ENCODE data around the gene ASH1L.

The ASH1L gene

DNA sequence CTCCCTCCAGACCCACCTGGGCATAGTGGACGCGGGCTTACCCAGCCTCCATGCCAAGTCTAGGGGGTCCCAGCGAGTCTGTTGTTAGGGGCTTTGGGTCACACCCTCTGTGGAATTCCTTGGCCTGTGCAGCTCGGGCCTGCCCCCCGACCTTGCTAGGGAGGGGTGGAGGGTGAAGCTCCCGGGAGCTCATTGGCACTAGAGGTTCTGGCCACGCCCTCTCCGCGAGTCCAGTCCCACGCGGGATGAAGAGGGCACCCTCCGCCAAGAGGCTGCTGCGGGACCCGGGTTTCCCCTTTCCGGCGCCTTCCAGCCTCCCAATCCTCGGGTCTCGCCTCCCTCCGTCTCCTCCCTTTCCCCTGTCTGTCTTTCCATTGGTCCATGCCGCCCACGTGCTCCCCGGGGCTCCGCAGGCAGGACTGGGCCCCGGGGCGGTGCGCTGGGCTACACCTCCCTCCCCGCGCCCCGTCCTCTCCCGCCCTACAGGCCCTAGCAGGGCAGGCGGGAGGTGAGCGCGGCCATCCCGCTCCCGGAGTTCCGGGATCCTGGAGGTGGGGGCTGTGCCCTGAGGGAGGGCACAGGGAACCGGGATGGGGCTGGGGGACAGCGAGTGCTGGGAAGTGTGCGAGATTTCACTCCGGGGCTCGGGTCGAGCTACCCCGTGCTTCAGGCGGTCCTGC is 238.4 kb downstream of the ASH1L start (continued):
- TF ChIP-seq ZNF701 (tag by site-specific recombination; IDR thresholded peaks at IDR 0.05), result no peak
- no peak for TF ChIP-seq ZNF521 (tag by site-specific recombination; IDR thresholded peaks at IDR 0.05)
- TF ChIP-seq ZBTB17 (tag by site-specific recombination; IDR thresholded peaks at IDR 0.05), result peak; percentile 58
- TF ChIP-seq, protein P1, sequence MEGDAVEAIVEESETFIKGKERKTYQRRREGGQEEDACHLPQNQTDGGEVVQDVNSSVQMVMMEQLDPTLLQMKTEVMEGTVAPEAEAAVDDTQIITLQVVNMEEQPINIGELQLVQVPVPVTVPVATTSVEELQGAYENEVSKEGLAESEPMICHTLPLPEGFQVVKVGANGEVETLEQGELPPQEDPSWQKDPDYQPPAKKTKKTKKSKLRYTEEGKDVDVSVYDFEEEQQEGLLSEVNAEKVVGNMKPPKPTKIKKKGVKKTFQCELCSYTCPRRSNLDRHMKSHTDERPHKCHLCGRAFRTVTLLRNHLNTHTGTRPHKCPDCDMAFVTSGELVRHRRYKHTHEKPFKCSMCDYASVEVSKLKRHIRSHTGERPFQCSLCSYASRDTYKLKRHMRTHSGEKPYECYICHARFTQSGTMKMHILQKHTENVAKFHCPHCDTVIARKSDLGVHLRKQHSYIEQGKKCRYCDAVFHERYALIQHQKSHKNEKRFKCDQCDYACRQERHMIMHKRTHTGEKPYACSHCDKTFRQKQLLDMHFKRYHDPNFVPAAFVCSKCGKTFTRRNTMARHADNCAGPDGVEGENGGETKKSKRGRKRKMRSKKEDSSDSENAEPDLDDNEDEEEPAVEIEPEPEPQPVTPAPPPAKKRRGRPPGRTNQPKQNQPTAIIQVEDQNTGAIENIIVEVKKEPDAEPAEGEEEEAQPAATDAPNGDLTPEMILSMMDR (tag by site-specific recombination; IDR thresholded peaks at IDR 0.05), result no peak
- TF ChIP-seq KLF7 (tag by site-specific recombination; IDR thresholded peaks at IDR 0.05; ENCODE audit: borderline replicate concordance), result peak; percentile 21; the same call in 1 of the 2 replicates
- peak; percentile 36 for TF ChIP-seq KLF10 (tag by site-specific recombination; IDR thresholded peaks at IDR 0.05)
- no peak for TF ChIP-seq TRIM28 (IDR thresholded peaks at IDR 0.05; ENCODE audit: borderline replicate concordance, low read length)
- TF ChIP-seq ZNF350 (tag by site-specific recombination; IDR thresholded peaks at IDR 0.05), result no peak
- TF ChIP-seq ZNF837 (tag by site-specific recombination; IDR thresholded peaks at IDR 0.05), result no peak
- TF ChIP-seq, protein P2, sequence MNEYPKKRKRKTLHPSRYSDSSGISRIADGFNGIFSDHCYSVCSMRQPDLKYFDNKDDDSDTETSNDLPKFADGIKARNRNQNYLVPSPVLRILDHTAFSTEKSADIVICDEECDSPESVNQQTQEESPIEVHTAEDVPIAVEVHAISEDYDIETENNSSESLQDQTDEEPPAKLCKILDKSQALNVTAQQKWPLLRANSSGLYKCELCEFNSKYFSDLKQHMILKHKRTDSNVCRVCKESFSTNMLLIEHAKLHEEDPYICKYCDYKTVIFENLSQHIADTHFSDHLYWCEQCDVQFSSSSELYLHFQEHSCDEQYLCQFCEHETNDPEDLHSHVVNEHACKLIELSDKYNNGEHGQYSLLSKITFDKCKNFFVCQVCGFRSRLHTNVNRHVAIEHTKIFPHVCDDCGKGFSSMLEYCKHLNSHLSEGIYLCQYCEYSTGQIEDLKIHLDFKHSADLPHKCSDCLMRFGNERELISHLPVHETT (tag by site-specific recombination; IDR thresholded peaks at IDR 0.05), result no peak
- TF ChIP-seq ZBTB21 (tag by site-specific recombination; IDR thresholded peaks at IDR 0.05), result no peak; the same call in 1 of the 2 replicates
- TF ChIP-seq ZNF473 (tag by site-specific recombination; IDR thresholded peaks at IDR 0.05), result no peak
- TF ChIP-seq ZBTB6 (tag by site-specific recombination; IDR thresholded peaks at IDR 0.05), result no peak
- TF ChIP-seq, protein P3, sequence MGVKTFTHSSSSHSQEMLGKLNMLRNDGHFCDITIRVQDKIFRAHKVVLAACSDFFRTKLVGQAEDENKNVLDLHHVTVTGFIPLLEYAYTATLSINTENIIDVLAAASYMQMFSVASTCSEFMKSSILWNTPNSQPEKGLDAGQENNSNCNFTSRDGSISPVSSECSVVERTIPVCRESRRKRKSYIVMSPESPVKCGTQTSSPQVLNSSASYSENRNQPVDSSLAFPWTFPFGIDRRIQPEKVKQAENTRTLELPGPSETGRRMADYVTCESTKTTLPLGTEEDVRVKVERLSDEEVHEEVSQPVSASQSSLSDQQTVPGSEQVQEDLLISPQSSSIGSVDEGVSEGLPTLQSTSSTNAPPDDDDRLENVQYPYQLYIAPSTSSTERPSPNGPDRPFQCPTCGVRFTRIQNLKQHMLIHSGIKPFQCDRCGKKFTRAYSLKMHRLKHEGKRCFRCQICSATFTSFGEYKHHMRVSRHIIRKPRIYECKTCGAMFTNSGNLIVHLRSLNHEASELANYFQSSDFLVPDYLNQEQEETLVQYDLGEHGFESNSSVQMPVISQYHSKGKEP (tag by site-specific recombination; IDR thresholded peaks at IDR 0.05), result no peak
- TF ChIP-seq GLI4 (tag by site-specific recombination; IDR thresholded peaks at IDR 0.05), result 0 out of 2 replicates have a peak, but pooled peaks have one; percentile 37
- TF ChIP-seq ZNF394 (tag by site-specific recombination; IDR thresholded peaks at IDR 0.05; ENCODE audit: borderline replicate concordance), result no peak
- TF ChIP-seq ZNF37A (tag by site-specific recombination; IDR thresholded peaks at IDR 0.05), result no peak
- TF ChIP-seq ZNF341 (tag by site-specific recombination; IDR thresholded peaks at IDR 0.05; ENCODE audit: low read depth), result peak; percentile 99
- TF ChIP-seq ZNF514 (tag by site-specific recombination; IDR thresholded peaks at IDR 0.05), result no peak
- TF ChIP-seq, protein P4, sequence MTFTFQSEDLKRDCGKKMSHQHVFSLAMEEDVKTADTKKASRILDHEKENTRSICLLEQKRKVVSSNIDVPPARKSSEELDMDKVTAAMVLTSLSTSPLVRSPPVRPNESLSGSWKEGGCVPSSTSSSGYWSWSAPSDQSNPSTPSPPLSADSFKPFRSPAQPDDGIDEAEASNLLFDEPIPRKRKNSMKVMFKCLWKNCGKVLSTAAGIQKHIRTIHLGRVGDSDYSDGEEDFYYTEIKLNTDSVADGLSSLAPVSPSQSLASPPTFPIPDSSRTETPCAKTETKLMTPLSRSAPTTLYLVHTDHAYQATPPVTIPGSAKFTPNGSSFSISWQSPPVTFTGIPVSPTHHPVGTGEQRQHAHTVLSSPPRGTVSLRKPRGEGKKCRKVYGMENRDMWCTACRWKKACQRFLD (tag by site-specific recombination; IDR thresholded peaks at IDR 0.05), result no peak
- peak; percentile 49 for TF ChIP-seq BCL11B (tag by site-specific recombination; IDR thresholded peaks at IDR 0.05; ENCODE audit: low read depth)
- peak; percentile 68; the same call in 1 of the 2 replicates for TF ChIP-seq ZNF785 (tag by site-specific recombination; IDR thresholded peaks at IDR 0.05)
- no peak; the same call in none of the 2 replicates for TF ChIP-seq ZNF692 (tag by site-specific recombination; IDR thresholded peaks at IDR 0.05)
- TF ChIP-seq ZNF626 (tag by site-specific recombination; IDR thresholded peaks at IDR 0.05), result no peak
- peak; percentile 79; the same call in 1 of the 2 replicates for TF ChIP-seq ZEB2 (tag by site-specific recombination; IDR thresholded peaks at IDR 0.05)
- no peak for TF ChIP-seq ZBTB1 (tag by site-specific recombination; IDR thresholded peaks at IDR 0.05)
- TF ChIP-seq ZNF311 (tag by site-specific recombination; IDR thresholded peaks at IDR 0.05; ENCODE audit: borderline replicate concordance), result no peak
- no peak for TF ChIP-seq ZNF26 (tag by site-specific recombination; IDR thresholded peaks at IDR 0.05)
- TF ChIP-seq ZNF677 (tag by site-specific recombination; IDR thresholded peaks at IDR 0.05), result no peak
- TF ChIP-seq ZNF184 (tag by site-specific recombination; IDR thresholded peaks at IDR 0.05), result no peak
- TF ChIP-seq KLF16 (tag by site-specific recombination; IDR thresholded peaks at IDR 0.05), result peak; percentile 54; the same call in 1 of the 2 replicates
